Subcutaneous abdominal adipose tissue (tissue), 5 donors: ENCODE results near the gene ZDBF2.
"Not testable (repeated sequence)": the region's sequence is repeated elsewhere in the genome, so short reads cannot be mapped to it uniquely, and the experiment has no call there.

ENCODE experiments used
- H3K27ac ChIP-seq: one replicate; pipeline ENCODE4 v1.7.0; 2013; ENCODE audit warnings: low read depth, mild to moderate bottlenecking, inconsistent platforms, low read length, moderate library complexity
- H3K27me3 ChIP-seq, 5 donors: one replicate each; pipeline ENCODE4 v1.7.0; 2013; ENCODE audit warnings: low read length in 5 of 5, inconsistent platforms in 1 of 5; ENCODE audit not compliant: control insufficient read depth in 5 of 5, insufficient read depth in 4 of 5
- H3K36me3 ChIP-seq, 5 donors: one replicate each; pipeline ENCODE4 v1.7.0; 2013; ENCODE audit warnings: low read length in 5 of 5; ENCODE audit not compliant: control insufficient read depth in 5 of 5, insufficient read depth in 5 of 5
- H3K4me1 ChIP-seq, 5 donors: one replicate each; pipeline ENCODE4 v1.7.0; 2013; ENCODE audit warnings: low read length in 5 of 5, mild to moderate bottlenecking in 3 of 5, moderate library complexity in 1 of 5; ENCODE audit not compliant: control insufficient read depth in 5 of 5, insufficient read depth in 5 of 5
- H3K4me3 ChIP-seq, 5 donors: one replicate each; pipeline ENCODE4 v1.7.0; 2013; ENCODE audit warnings: low read length in 5 of 5, low read depth in 1 of 5
- H3K9ac ChIP-seq, 5 donors: one replicate each; pipeline ENCODE4 v1.7.0; 2013; ENCODE audit warnings: low read length in 5 of 5, mild to moderate bottlenecking in 4 of 5, moderate library complexity in 3 of 5
- H3K9me3 ChIP-seq, 5 donors: one replicate each; pipeline ENCODE4 v1.7.0; 2013; ENCODE audit warnings: low read length in 5 of 5; ENCODE audit not compliant: control insufficient read depth in 5 of 5
- donor health status: healthy.
- donor health status: healthy.
- donor health status: healthy.
- donor health status: healthy.
- donor health status: healthy.

ZDBF2 gene

GRCh38 chr2:206276169-206276942 lies 1.9 kb downstream of the ZDBF2 start:
- H3K4me3 ChIP-seq: peak overlapping the region in 2 of 5 donors; percentile 69 to 78
- H3K36me3 ChIP-seq: no peaks in the 10 kb centered on the region

GRCh38 chr2:206277503-206277902 lies 3.0 kb downstream of the ZDBF2 start:
- H3K9me3 ChIP-seq: no peaks in the 10 kb centered on the region
- no peak overlapping the region for H3K27ac ChIP-seq
- peaks cover 0 to 20% (median 13%) of the 10 kb centered on the region in 5 donors for H3K4me1 ChIP-seq
- no peak overlapping the region for H3K9ac ChIP-seq
- peaks cover 4 to 19% (median 10%) of the 10 kb centered on the region in 5 donors for H3K27me3 ChIP-seq
- H3K4me3 ChIP-seq: no peak overlapping the region
- peaks cover 0 to 6% (median 2%) of the 10 kb centered on the region in 5 donors for H3K36me3 ChIP-seq

More at GRCh38 chr2:206276169-206276942, 1.9 kb downstream of the ZDBF2 start:
- H3K9me3 ChIP-seq: no peaks in the 10 kb centered on the region
- H3K27me3 ChIP-seq: peaks cover 4 to 22% (median 10%) of the 10 kb centered on the region in 5 donors
- H3K27ac ChIP-seq: no peak overlapping the region
- H3K9ac ChIP-seq: no peak overlapping the region
- peaks cover 0 to 20% (median 13%) of the 10 kb centered on the region in 5 donors for H3K4me1 ChIP-seq

- Histone ChIP-seq H3K27ac (no peak overlapping the region), H3K9ac (no peak overlapping the region), H3K9me3 (peaks cover 3 to 13% (median 8%) of the 10 kb centered on the region in 5 donors), H3K4me3 (no peak overlapping the region), H3K4me1 (no peaks in the 10 kb centered on the region), H3K36me3 (peaks cover 2 to 12% (median 6%) of the 10 kb centered on the region in 5 donors), H3K27me3 (no peaks in the 10 kb centered on the region)
Measured at GRCh38 chr2:206282746-206283145, 8.3 kb downstream of the ZDBF2 start.

- Histone ChIP-seq H3K27me3 (no peaks in the 10 kb centered on the region), H3K4me3 (no peak overlapping the region), H3K9me3 (peaks cover 3 to 24% (median 8%) of the 10 kb centered on the region in 5 donors), H3K36me3 (peaks cover 2 to 12% (median 9%) of the 10 kb centered on the region in 5 donors), H3K4me1 (no peaks in the 10 kb centered on the region), H3K27ac (no peak overlapping the region), H3K9ac (no peak overlapping the region)
Measured at GRCh38 chr2:206287197-206287596, 12.7 kb downstream of the ZDBF2 start.

GRCh38 chr2:206289391-206289790 lies 14.9 kb downstream of the ZDBF2 start:
- no peak overlapping the region for H3K27ac ChIP-seq

GRCh38 chr2:206296128-206296527 lies 21.7 kb downstream of the ZDBF2 start:
- H3K27ac ChIP-seq: no peak overlapping the region
- H3K9me3 ChIP-seq: peaks cover 0 to 6% (median 0%) of the 10 kb centered on the region in 5 donors
- no peaks in the 10 kb centered on the region for H3K4me1 ChIP-seq
- H3K9ac ChIP-seq: no peak overlapping the region
- H3K27me3 ChIP-seq: no peaks in the 10 kb centered on the region
- peaks cover 0 to 3% (median 0%) of the 10 kb centered on the region in 5 donors for H3K36me3 ChIP-seq
- H3K4me3 ChIP-seq: no peak overlapping the region

More at GRCh38 chr2:206289391-206289790, 14.9 kb downstream of the ZDBF2 start:
- H3K9me3 ChIP-seq: peaks cover 3 to 24% (median 8%) of the 10 kb centered on the region in 5 donors
- H3K9ac ChIP-seq: no peak overlapping the region
- H3K4me3 ChIP-seq: no peak overlapping the region
- H3K36me3 ChIP-seq: peaks cover 0 to 9% (median 5%) of the 10 kb centered on the region in 5 donors
- no peaks in the 10 kb centered on the region for H3K27me3 ChIP-seq
- no peaks in the 10 kb centered on the region for H3K4me1 ChIP-seq

DNA sequence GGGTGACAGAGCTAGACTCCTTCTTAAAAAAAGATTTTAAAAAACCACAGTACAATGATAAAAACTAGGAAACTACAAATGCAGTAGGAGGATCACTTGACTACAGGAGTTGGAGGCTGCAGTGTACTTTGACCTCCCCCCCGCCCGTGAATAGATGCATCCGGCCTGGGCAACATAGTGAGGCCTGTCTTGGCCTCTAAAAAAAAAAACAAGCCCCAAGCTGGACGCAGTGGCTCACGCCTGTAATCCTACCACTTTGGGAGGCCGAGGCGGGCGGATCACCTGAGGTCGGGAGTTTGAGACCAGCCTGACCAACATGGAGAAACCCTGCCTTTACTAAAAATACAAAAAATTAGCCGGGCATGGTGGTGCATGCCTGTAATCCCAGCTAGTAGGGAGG lies 25.1 kb downstream of the ZDBF2 start:
- H3K9ac ChIP-seq, H3K27me3 ChIP-seq, H3K36me3 ChIP-seq, H3K27ac ChIP-seq, H3K4me3 ChIP-seq, H3K9me3 ChIP-seq, H3K4me1 ChIP-seq: not testable (repeated sequence)

DNA sequence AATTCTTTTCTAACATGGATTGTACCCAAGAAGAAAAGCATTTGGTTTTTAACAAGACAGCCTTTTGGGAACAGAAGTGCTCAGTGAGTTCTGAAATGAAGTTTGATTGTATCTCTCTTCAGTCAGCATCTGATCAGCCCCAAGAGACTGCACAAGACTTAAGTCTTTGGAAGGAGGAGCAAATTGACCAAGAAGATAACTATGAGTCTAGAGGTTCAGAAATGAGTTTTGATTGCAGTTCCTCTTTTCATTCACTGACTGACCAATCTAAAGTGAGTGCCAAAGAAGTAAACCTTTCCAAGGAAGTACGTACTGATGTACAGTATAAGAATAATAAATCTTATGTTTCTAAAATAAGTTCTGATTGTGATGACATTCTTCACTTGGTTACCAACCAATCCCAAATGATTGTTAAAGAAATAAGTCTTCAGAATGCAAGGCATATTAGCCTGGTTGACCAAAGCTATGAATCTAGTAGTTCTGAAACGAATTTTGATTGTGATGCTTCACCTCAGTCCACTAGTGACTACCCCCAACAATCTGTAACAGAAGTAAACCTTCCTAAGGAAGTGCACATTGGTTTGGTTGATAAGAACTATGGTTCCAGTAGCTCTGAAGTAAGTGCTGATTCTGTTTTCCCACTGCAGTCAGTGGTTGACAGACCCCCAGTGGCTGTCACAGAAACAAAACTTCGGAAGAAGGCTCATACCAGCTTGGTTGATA lies 31.2 kb downstream of the ZDBF2 start:
- no peak overlapping the region for H3K9ac ChIP-seq
- no peaks in the 10 kb centered on the region for H3K9me3 ChIP-seq
- H3K27me3 ChIP-seq: no peaks in the 10 kb centered on the region
- H3K27ac ChIP-seq: no peak overlapping the region
- H3K4me3 ChIP-seq: no peak overlapping the region
- H3K4me1 ChIP-seq: no peaks in the 10 kb centered on the region
- peaks cover 2 to 12% (median 6%) of the 10 kb centered on the region in 5 donors for H3K36me3 ChIP-seq

GRCh38 chr2:206311026-206311425 lies 36.6 kb downstream of the ZDBF2 start:
- H3K4me3 ChIP-seq: no peak overlapping the region
- H3K27ac ChIP-seq: no peak overlapping the region
- H3K36me3 ChIP-seq: no peaks in the 10 kb centered on the region
- H3K9ac ChIP-seq: no peak overlapping the region
- H3K27me3 ChIP-seq: no peaks in the 10 kb centered on the region
- H3K4me1 ChIP-seq: no peaks in the 10 kb centered on the region
- no peaks in the 10 kb centered on the region for H3K9me3 ChIP-seq

- Histone ChIP-seq H3K9ac (no peak overlapping the region), H3K36me3 (peaks cover 0 to 3% (median 0%) of the 10 kb centered on the region in 5 donors), H3K27me3 (no peaks in the 10 kb centered on the region), H3K9me3 (peaks cover 3 to 14% (median 8%) of the 10 kb centered on the region in 5 donors), H3K4me1 (no peaks in the 10 kb centered on the region), H3K27ac (no peak overlapping the region), H3K4me3 (no peak overlapping the region)
Measured at GRCh38 chr2:206316141-206316540, 41.7 kb downstream of the ZDBF2 start.
